RWPE1 (cell line): ENCODE measurements around the gene SUGCT.
"Not testable (repeated sequence)": the region's sequence is repeated elsewhere in the genome, so short reads cannot be mapped to it uniquely, and the experiment has no call there.

Experiments used
- CTCF ChIA-PET: fragments of 350-600 bp; sonication (Branson Sonifier 250); formaldehyde crosslinking; extraction: SDS; loops from one replicate; lab custom pipeline; 2021; lab: Yijun Ruan, JAX
- POLR2A ChIA-PET: fragments of 400-600 bp; formaldehyde crosslinking; extraction: SDS; loops from one replicate; lab custom pipeline; 2020; ENCODE audit warnings: antibody characterized with exemption; ENCODE audit not compliant: low non-redundant PET; lab: Yijun Ruan, JAX
- DNase-seq: peaks from one replicate; pipeline ENCODE4 v3.0.0; 2012; ENCODE audit warnings: low spot score
- H3K27ac ChIP-seq: fragments of 450-650 bp; 2 replicates; pipeline ENCODE4 v1.5.1; 2017
- TF ChIP-seq, protein P1 (sequence below): fragments of 450-650 bp; conservative IDR thresholded peaks from 2 replicates; pipeline ENCODE4 v1.5.1; 2017; ENCODE audit warnings: low read depth, mild to moderate bottlenecking

Gene SUGCT

DNA sequence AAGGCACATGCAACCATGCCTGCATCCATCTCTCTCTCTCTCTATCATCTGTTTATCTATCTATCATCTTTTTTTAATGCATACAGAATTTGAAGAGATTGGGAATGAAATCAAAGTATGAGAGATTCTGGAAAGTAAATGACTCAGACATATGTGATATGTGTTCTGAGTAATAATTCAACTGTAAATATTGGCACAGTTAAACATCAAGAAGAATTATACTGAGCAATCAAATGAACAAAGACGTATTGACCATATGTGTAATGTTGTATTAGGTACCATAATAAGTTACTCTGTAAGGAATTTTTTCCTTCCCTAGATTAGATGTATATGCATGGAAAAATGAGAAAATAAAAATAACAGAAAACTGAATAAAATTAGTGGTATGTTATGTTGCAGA, 108.3 kb downstream of the SUGCT start:
- CTCF ChIA-PET = no interaction called here
- no peak overlapping the region for H3K27ac ChIP-seq
- DNase-seq = no peak
- POLR2A ChIA-PET = no interaction called here
- TF ChIP-seq, protein P1, sequence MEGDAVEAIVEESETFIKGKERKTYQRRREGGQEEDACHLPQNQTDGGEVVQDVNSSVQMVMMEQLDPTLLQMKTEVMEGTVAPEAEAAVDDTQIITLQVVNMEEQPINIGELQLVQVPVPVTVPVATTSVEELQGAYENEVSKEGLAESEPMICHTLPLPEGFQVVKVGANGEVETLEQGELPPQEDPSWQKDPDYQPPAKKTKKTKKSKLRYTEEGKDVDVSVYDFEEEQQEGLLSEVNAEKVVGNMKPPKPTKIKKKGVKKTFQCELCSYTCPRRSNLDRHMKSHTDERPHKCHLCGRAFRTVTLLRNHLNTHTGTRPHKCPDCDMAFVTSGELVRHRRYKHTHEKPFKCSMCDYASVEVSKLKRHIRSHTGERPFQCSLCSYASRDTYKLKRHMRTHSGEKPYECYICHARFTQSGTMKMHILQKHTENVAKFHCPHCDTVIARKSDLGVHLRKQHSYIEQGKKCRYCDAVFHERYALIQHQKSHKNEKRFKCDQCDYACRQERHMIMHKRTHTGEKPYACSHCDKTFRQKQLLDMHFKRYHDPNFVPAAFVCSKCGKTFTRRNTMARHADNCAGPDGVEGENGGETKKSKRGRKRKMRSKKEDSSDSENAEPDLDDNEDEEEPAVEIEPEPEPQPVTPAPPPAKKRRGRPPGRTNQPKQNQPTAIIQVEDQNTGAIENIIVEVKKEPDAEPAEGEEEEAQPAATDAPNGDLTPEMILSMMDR = no peak

DNA sequence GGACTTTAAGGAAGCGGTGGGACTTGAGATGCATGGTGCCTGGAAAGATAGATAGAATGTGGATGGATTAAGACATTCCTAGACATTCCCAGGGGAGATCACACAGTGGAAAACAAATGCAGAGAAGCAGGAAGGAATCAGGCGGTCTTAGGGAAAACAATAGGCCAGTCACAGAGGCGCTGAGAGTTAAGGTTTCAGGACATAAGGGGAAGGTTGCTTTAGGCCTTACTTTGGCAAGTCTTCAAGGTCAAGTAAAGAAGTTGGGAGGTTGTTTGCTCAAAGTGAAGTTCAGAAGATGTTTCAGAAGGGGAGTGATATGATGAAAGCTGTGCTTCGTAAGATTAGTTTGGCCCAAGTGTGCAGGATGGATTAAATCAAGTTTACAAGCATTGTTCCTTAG, 109.4 kb downstream of the SUGCT start:
- TF ChIP-seq, protein P1 = no peak
- ChIA-PET CTCF (interaction anchor here (0.7 kb wide), 1 partner anchor 12 kb away, joined by 3 read pairs; no protein-coding TSS in a partner anchor), POLR2A (no interaction called here)
- DNase-seq = no peak
- no peak overlapping the region for H3K27ac ChIP-seq

DNA sequence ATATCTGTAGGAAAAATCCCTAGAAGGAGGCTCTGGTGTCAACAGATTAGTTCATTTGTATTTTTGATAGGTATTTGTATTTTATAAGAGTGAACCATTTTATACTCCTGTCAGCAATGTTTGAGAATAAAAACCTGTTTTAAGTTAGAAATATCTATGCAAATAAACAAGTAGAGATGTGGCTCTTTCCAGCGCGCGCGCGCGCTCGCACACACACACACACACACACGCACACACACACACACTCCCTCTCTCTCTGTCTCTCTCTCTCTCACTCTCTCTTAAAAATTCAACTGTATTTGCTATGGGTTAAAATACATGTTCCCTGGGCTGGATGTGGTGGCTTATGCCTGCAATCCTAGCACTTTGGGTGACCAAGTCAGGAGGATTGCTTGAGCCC, 113.9 kb downstream of the SUGCT start:
- H3K27ac ChIP-seq = no peak overlapping the region
- DNase-seq = no peak
- POLR2A ChIA-PET = no interaction called here
- CTCF ChIA-PET = interaction anchor here (0.8 kb wide), 1 partner anchor 256 kb away, joined by 4 read pairs; no protein-coding TSS in a partner anchor
- TF ChIP-seq, protein P1 = no peak

DNA sequence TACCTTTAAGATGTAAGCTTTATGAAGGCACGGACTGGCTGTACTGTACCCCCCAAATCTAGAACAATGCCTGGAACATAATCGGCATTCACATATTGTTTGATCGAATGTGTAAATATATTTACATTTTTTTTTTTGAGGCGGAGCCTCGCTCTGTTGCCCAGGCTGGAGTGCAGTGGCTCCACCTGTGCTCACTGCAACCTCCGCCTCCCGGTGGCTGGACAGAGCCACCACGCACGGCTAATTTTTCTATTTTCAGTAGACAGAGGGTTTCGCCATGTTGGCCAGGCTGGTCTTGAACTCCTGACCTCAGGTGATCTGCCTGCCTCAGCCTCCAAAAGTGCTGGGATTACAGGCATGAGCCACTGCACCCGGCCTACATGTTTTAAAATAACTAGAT, 118.6 kb downstream of the SUGCT start:
- H3K27ac ChIP-seq, DNase-seq, POLR2A ChIA-PET: not testable (repeated sequence)
- CTCF ChIA-PET = interaction anchor here (1.0 to 1.1 kb wide), 2 partner anchors 21 to 51 kb away, joined by 3 to 6 read pairs; no protein-coding TSS in a partner anchor

DNA sequence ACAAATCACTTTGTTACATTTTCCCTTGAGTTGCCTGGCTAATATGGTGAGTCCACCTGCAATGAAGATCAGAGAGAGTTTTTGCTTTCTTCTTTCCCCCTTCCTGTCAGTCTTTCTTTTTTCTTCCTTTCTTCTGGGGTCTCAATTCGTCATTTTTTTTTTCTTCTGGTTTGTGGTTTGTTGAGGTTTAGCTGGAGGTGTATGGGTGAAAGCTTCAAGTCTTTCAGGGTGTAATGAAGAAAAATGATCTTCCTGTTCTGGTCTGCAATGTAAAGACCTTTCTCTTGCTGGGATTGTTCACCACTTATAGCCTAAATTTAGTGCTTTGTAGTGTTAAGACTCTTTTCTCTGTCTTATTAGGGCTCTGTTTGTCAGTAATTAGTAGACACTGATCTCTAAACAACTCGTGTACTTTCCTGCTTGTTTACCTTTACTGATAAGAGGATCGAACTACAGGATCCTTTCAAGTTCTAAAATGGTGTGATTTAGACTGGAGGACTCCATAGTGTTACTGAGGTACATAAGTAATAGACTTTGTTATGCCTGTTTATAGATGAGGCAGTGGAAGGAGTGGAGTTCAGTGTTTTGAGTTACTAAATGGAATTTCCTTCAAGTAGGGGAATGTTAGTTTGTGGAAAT, 129.1 kb downstream of the SUGCT start:
- POLR2A ChIA-PET = no interaction called here
- TF ChIP-seq, protein P1 = no peak
- CTCF ChIA-PET = interaction anchor here (0.6 kb wide), 2 partner anchors 10 to 147 kb away, joined by 4 read pairs; no protein-coding TSS in a partner anchor
- H3K27ac ChIP-seq = no peak overlapping the region
- DNase-seq = no peak

DNA sequence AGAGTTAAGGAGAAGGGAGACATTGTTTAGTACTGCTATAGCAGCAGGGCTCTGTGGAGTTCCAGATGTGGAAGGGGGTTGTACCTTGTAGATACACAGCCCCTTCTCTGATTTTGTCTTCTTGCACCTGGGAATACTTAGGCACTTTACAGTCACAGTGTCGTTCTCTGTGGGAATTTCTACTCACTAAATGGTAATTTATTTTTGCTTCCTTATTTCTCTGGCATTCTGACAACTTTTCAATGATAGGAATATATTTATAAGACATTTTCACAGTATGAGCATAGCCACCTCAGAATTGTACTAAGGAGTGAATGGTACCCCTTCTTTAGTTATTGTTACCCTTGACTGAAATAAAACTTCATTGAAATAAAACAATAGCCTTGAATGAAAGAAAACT, 132.8 kb downstream of the SUGCT start:
- POLR2A ChIA-PET = no interaction called here
- CTCF ChIA-PET = interaction anchor here (0.5 kb wide), 1 partner anchor 1079 kb away, joined by 3 read pairs; no protein-coding TSS in a partner anchor

DNA sequence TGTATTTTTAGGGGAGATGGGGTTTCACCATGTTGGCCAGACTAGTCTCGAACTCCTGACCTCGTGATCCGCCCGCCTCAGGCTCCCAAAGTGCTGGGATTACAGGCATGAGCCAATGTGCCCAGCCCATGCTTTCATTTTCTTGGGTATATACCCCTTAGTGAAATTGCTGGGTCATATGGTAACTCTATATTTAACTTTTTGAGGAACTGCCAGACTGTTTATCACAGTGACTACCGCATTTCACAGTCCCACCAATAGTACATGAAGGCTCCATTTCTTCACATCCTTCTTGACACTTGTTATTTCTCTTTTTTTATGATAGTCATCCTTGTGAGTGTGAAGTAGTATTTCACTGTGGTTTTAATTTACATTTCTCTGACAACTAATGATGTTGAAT, 134.0 kb downstream of the SUGCT start:
- CTCF ChIA-PET, POLR2A ChIA-PET, H3K27ac ChIP-seq, DNase-seq: not testable (repeated sequence)

More for the DNA sequence above, 132.8 kb downstream of the SUGCT start:
- H3K27ac ChIP-seq = no peak overlapping the region
- no peak for DNase-seq
- TF ChIP-seq, protein P1 = no peak
